GM12878 (cell line): ENCODE results near the gene PALS1. TPM values are rescaled to one million over a fixed set of nuclear protein-coding genes. Genes with fewer than 3 reads are reported as not detected.

Experiments
- ATAC-seq: fragments of 200-7000 bp; cut with Tn5 transposase; 3 replicates; pipeline ENCODE4 v1.9.1; 2020; ENCODE audit warnings: mild to moderate bottlenecking, moderate library complexity
- BruUV-seq: library from RNA; stranded (reverse); fragments of 400-500 nt; replicated peaks from 2 replicates; lab custom pipeline; 2021; lab: Mats Ljungman, UMichigan
- CTCF ChIA-PET: fragments of 300-600 bp; sonication (Branson Sonifier 250); formaldehyde crosslinking; extraction: SDS; loops from one replicate; lab custom pipeline; 2021; ENCODE audit warnings: inconsistent platforms; lab: Yijun Ruan, JAX
- POLR2A ChIA-PET: fragments of 350-600 bp; formaldehyde crosslinking; extraction: SDS; loops from one replicate; lab custom pipeline; 2021; ENCODE audit warnings: inconsistent platforms; lab: Charles Lee
- RAD21 ChIA-PET: fragments of 300-600 bp; sonication (Branson Sonifier 250); formaldehyde crosslinking; loops from one replicate; lab custom pipeline; 2023; ENCODE audit warnings: antibody characterized with exemption; ENCODE audit not compliant: unreplicated experiment; lab: Charles Lee
- SMC1A ChIA-PET: fragments of 300-600 bp; sonication (Branson Sonifier 250); formaldehyde crosslinking; loops from one replicate; lab custom pipeline; 2023; ENCODE audit not compliant: unreplicated experiment, uncharacterized antibody; lab: Charles Lee
- DNase-seq: peaks from one replicate; pipeline ENCODE4 v3.0.0-alpha.2; 2011; ENCODE audit warnings: low read depth, low spot score
- FAIRE-seq: peaks from 3 replicates; lab custom pipeline; 2011; peaks lifted over from hg19 to GRCh38; lab: Jason Lieb, UNC
- H2AFZ ChIP-seq: 2 replicates; pipeline ENCODE4 v1.6.0; 2011; ENCODE audit warnings: low read depth, low read length, control low read depth; ENCODE audit not compliant: control insufficient read depth
- H3K27ac ChIP-seq: 2 replicates; pipeline ENCODE4 v1.5.1; 2011; ENCODE audit warnings: control low read depth; ENCODE audit not compliant: control insufficient read depth, insufficient read depth
- H3K27me3 ChIP-seq, 2 experiments: replicated peaks in 1 of 2; 2 replicates each; pipeline versions ENCODE4 v1.6.0 to v1.6.1; 2011; ENCODE audit warnings: low read length in 1 of 2; ENCODE audit not compliant: control insufficient read depth in 2 of 2, insufficient read depth in 2 of 2
- H3K36me3 ChIP-seq, 2 experiments: 2 replicates each; pipeline ENCODE4 v1.5.1; 2011; ENCODE audit warnings: low read length in 1 of 2; ENCODE audit not compliant: control insufficient read depth in 2 of 2, insufficient read depth in 2 of 2
- H3K4me1 ChIP-seq: 2 replicates; pipeline ENCODE4 v1.6.1; 2011; ENCODE audit warnings: mild to moderate bottlenecking, low read length, moderate library complexity, mixed read lengths; ENCODE audit not compliant: control insufficient read depth, insufficient read depth
- H3K4me2 ChIP-seq: 2 replicates; pipeline ENCODE4 v1.6.0; 2011; ENCODE audit warnings: control low read depth; ENCODE audit not compliant: control insufficient read depth, insufficient read depth
- H3K4me3 ChIP-seq: fragments of 200-600 bp; sonication (generic); 2 replicates; pipeline ENCODE4 v1.5.1; 2016
- H3K79me2 ChIP-seq: 2 replicates; pipeline ENCODE4 v1.6.0; 2011; ENCODE audit warnings: low read length; ENCODE audit not compliant: control insufficient read depth, insufficient read depth
- H3K9ac ChIP-seq: 2 replicates; pipeline ENCODE4 v1.8.0; 2011; ENCODE audit warnings: low read length, control low read depth, mixed read lengths; ENCODE audit not compliant: control insufficient read depth, insufficient read depth
- H3K9me3 ChIP-seq: replicated peaks from 3 replicates; pipeline ENCODE4 v1.5.1; 2011; ENCODE audit warnings: mild to moderate bottlenecking, low read length; ENCODE audit not compliant: control insufficient read depth, insufficient read depth
- H4K20me1 ChIP-seq: 2 replicates; pipeline ENCODE4 v1.6.0; 2011; ENCODE audit not compliant: control insufficient read depth, insufficient read depth
- CTCF ChIP-seq, 3 experiments: IDR thresholded peaks in 2 of 3; conservative IDR thresholded peaks in 1 of 3; 2 replicates each; pipeline ENCODE4 v1.5.1; 2011; ENCODE audit warnings: low read depth in 3 of 3, low read length in 3 of 3, mild to moderate bottlenecking in 3 of 3, control low read depth in 2 of 3, moderate library complexity in 2 of 3, inconsistent platforms in 1 of 3, mixed read lengths in 1 of 3; ENCODE audit not compliant: control insufficient read depth in 2 of 3, insufficient read depth in 1 of 3; ENCODE audit errors: extremely low read depth in 1 of 3
- ETV6 ChIP-seq, 2 experiments: fragments of 450-650 bp in 1 of 2; IDR thresholded peaks in 1 of 2; conservative IDR thresholded peaks in 1 of 2; 2 replicates each; pipeline ENCODE4 v1.6.1; 2014; ENCODE audit warnings: antibody characterized with exemption in 1 of 2, borderline replicate concordance in 1 of 2, low read depth in 1 of 2, mild to moderate bottlenecking in 1 of 2, moderate library complexity in 1 of 2
- NFXL1 ChIP-seq: fragments of 450-650 bp; IDR thresholded peaks from 2 replicates; pipeline ENCODE4 v1.6.1; 2017; ENCODE audit warnings: antibody characterized with exemption, mild to moderate bottlenecking, borderline replicate concordance
- RBBP5 ChIP-seq: fragments of 200-600 bp; sonication (generic); conservative IDR thresholded peaks from 2 replicates; pipeline ENCODE4 v1.6.1; 2016
- REST ChIP-seq: IDR thresholded peaks from 2 replicates; pipeline ENCODE4 v1.6.1; 2012; ENCODE audit warnings: mild to moderate bottlenecking, low read depth, low read length
- SMC3 ChIP-seq: IDR thresholded peaks from 2 replicates; pipeline ENCODE4 v1.6.1; 2011; ENCODE audit warnings: low read length, improper control_type of control experiment, borderline replicate concordance
- YY1 ChIP-seq: IDR thresholded peaks from 2 replicates; pipeline ENCODE4 v1.6.1; 2011; ENCODE audit warnings: low read depth, mild to moderate bottlenecking, low read length
- ZNF622 ChIP-seq: fragments of 450-650 bp; IDR thresholded peaks from 2 replicates; pipeline ENCODE4 v1.6.1; 2017; ENCODE audit warnings: mild to moderate bottlenecking, inconsistent platforms
- WGBS: methylation state at CpG from one replicate; pipeline ENCODE4 v1.1.6; 2016; ENCODE audit warnings: low lambda C conversion rate; ENCODE audit not compliant: insufficient replicate concordance, insufficient coverage; ENCODE audit errors: missing lambda C conversion rate; 5-methylcytosine and 5-hydroxymethylcytosine counted together
- in situ Hi-C: fragments of 300-500 bp; cut with MboI; formaldehyde crosslinking; loops from 9 replicates; pipeline ENCODE4 v1.14.3; 2018; ENCODE audit warnings: mixed read lengths
- intact Hi-C: fragments of 100-400 bp; cut with micrococcal nuclease; formaldehyde crosslinking; loops from one replicate; pipeline ENCODE4 v1.14.2; 2022; ENCODE audit not compliant: unreplicated experiment
- polyA plus RNA-seq, 11 experiments: library from polyadenylated mRNA; depleted of rRNA in 4 of 11; unstranded in 6 of 11; stranded (reverse) in 5 of 11; fragments of >200 nt; fragmentation: Nextera tagmentation in 4 of 11; fragmentation: Illumina TruSeq in 1 of 11; extraction: Ambion mirVana in 4 of 11; extraction: Trizol in 1 of 11; gene quantifications; 1 replicate in 1 of 11; 2 replicates in 10 of 11; pipeline versions ENCODE4 v1.2.1 to v1.2.3, GENCODE V29; 2011 to 2016; ENCODE audit warnings: inconsistent platforms in 2 of 11, missing spikeins in 2 of 11, low read depth in 1 of 11
- total RNA-seq, 4 experiments: library from RNA; depleted of rRNA in 3 of 4; stranded (reverse); fragments of >200 nt in 3 of 4; fragmentation: Illumina TruSeq in 1 of 4; extraction: Trizol in 1 of 4; gene quantifications; 2 replicates each; pipeline versions ENCODE4 v1.2.1 to v1.2.3, GENCODE V29; 2013 to 2021

Gene PALS1
- total and polyA plus RNA-seq, 10 of the 15 experiments (the other 5 are each of a cell fraction or from before 2014, with no cell fraction given): 4.2 to 10.9 (median 6.6) TPM

- TF ChIP-seq NFXL1 (no peak), ETV6 (conservative IDR thresholded peaks at IDR 0.05 in 1 of 2, IDR thresholded peaks at IDR 0.05 in 1 of 2; ENCODE audit: borderline replicate concordance in 1 of 2, low read depth in 1 of 2) (0 out of 4 replicates have a peak, but pooled peaks of 1 of the 2 experiments have one; percentile 31)
- BruUV-seq: no TSS peak
- no peak overlapping the region for H3K27ac ChIP-seq
- no peak overlapping the region for H3K9ac ChIP-seq
- POLR2A ChIA-PET: no interaction called here
- SMC1A ChIA-PET: no interaction called here
- H3K36me3 ChIP-seq: no peaks in the 10 kb centered on the region
- DNase-seq (no peak), ATAC-seq (no peak), FAIRE-seq (no peak)
- H2AFZ ChIP-seq: no peak overlapping the region
- no peaks in the 10 kb centered on the region for H4K20me1 ChIP-seq
- no peaks in the 10 kb centered on the region for H3K27me3 ChIP-seq
- H3K79me2 ChIP-seq: no peaks in the 10 kb centered on the region; the same call in 1 of the 2 replicates
- H3K4me3 ChIP-seq: no peak overlapping the region
- CTCF ChIA-PET: interaction anchor here (1.1 kb wide), 1 partner anchor 921 kb away, joined by 3 read pairs; no protein-coding TSS in a partner anchor
- intact Hi-C loops: loop anchor here (10.0 kb wide), 1 partner anchor 656 kb away; no protein-coding TSS in a partner anchor
- H3K4me2 ChIP-seq: no peak overlapping the region
- RAD21 ChIA-PET: no interaction called here
- in situ Hi-C loops: no loop called here
- H3K9me3 ChIP-seq: no peaks in the 10 kb centered on the region
- no peaks in the 10 kb centered on the region for H3K4me1 ChIP-seq
- 100% methylated on average over 2 of the region's 2 CpGs for WGBS
Measured at GRCh38 chr14:67280506-67280905, 39.3 kb downstream of the PALS1 start.

- no peaks in the 10 kb centered on the region for H3K36me3 ChIP-seq
- H3K4me3 ChIP-seq: no peak overlapping the region
- TSS peak; percentile 65 for BruUV-seq
- SMC1A ChIA-PET: interaction anchor here (0.6 to 2.5 kb wide), 18 partner anchors 9 to 927 kb away, joined by 3 to 24 read pairs (median 4); no protein-coding TSS in a partner anchor
- intact Hi-C loops: loop anchor here (1.0 to 10.0 kb wide), 2 partner anchors 120 to 661 kb away; no protein-coding TSS in a partner anchor
- no peak overlapping the region for H3K27ac ChIP-seq
- no peak overlapping the region for H2AFZ ChIP-seq
- no peaks in the 10 kb centered on the region for H4K20me1 ChIP-seq
- H3K9me3 ChIP-seq: no peaks in the 10 kb centered on the region
- POLR2A ChIA-PET: no interaction called here
- H3K79me2 ChIP-seq: no peaks in the 10 kb centered on the region
- no peak overlapping the region for H3K9ac ChIP-seq
- H3K4me2 ChIP-seq: no peak overlapping the region
- no peak for DNase-seq
- H3K4me1 ChIP-seq: no peaks in the 10 kb centered on the region
- no peaks in the 10 kb centered on the region for H3K27me3 ChIP-seq
- in situ Hi-C loops: loop anchor here (5.0 kb wide), 1 partner anchor 119 kb away; no protein-coding TSS in a partner anchor
- FAIRE-seq: peak; percentile 79
- RAD21 ChIA-PET: interaction anchor here (1.0 to 3.3 kb wide), 20 partner anchors 15 to 1871 kb away, joined by 3 to 24 read pairs (median 5); partner anchors contain the start of genes ATP6V1D, EIF2S1 and PALS1
- ATAC-seq: no peak
- WGBS: 51% methylated on average over 2 of the region's 2 CpGs
- CTCF ChIA-PET: interaction anchor here (0.6 to 5.4 kb wide), 51 partner anchors 9 to 926 kb away, joined by 3 to 95 read pairs (median 4); no protein-coding TSS in a partner anchor
- peak in 2 of 3 experiments; percentile 38 to 46; a peak in 2 of 6 replicates for TF ChIP-seq CTCF (IDR thresholded peaks at IDR 0.05 in 2 of 3, conservative IDR thresholded peaks at IDR 0.05 in 1 of 3; ENCODE audit: control insufficient read depth in 2 of 3, extremely low read depth in 1 of 3, insufficient read depth in 1 of 3, low read depth in 3 of 3, low read length in 3 of 3)
- peak; percentile 53; the same call in 1 of the 2 replicates for TF ChIP-seq SMC3
- TF ChIP-seq ZNF622: no peak
- TF ChIP-seq NFXL1: no peak
- no peak for TF ChIP-seq REST
- TF ChIP-seq YY1: no peak
- no peak for TF ChIP-seq RBBP5
Measured at GRCh38 chr14:67285876-67286452, 44.7 kb downstream of the PALS1 start.
